Panc1 (cell line): ENCODE data around the gene GSX2. TPM values are rescaled to one million over a fixed set of nuclear protein-coding genes. Genes with fewer than 3 reads are reported as not detected.
"Not testable (repeated sequence)": the region's sequence is repeated elsewhere in the genome, so short reads cannot be mapped to it uniquely, and the experiment has no call there.

Experiments
- ATAC-seq: fragments of 200-7000 bp; cut with Tn5 transposase; 2 replicates; pipeline ENCODE4 v1.9.1; 2020; ENCODE audit warnings: mild to moderate bottlenecking, moderate library complexity
- BruUV-seq: library from RNA; stranded (reverse); fragments of 400-500 nt; replicated peaks from 2 replicates; lab custom pipeline; 2021; lab: Mats Ljungman, UMichigan
- CTCF ChIA-PET: fragments of 300-600 bp; sonication (Branson Sonifier 250); formaldehyde crosslinking; loops from one replicate; lab custom pipeline; 2022; ENCODE audit warnings: antibody characterized with exemption; lab: Charles Lee
- POLR2A ChIA-PET: fragments of 300-600 bp; sonication (Branson Sonifier 250); formaldehyde crosslinking; loops from one replicate; lab custom pipeline; 2022; ENCODE audit warnings: antibody characterized with exemption; lab: Charles Lee
- DNase-seq: peaks from one replicate; pipeline ENCODE4 v3.0.0-alpha.2; 2010; ENCODE audit warnings: low read depth, low spot score
- H3K27ac ChIP-seq: 2 replicates; pipeline ENCODE4 v1.5.1; 2011; ENCODE audit warnings: mild to moderate bottlenecking, low read length, inconsistent platforms
- H3K27me3 ChIP-seq: fragments of 200-500 bp; sonication (Bioruptor generic); 2 replicates; pipeline ENCODE4 v1.6.0; 2014; ENCODE audit warnings: low read length, inconsistent platforms; ENCODE audit not compliant: control insufficient read depth, insufficient read depth
- H3K36me3 ChIP-seq: fragments of 200-500 bp; sonication (Bioruptor generic); 2 replicates; pipeline ENCODE4 v1.5.1; 2014; ENCODE audit warnings: inconsistent platforms, mild to moderate bottlenecking, low read length, moderate library complexity; ENCODE audit not compliant: control insufficient read depth, insufficient read depth
- H3K4me1 ChIP-seq: 2 replicates; pipeline ENCODE4 v1.5.1; 2011; ENCODE audit warnings: inconsistent platforms, mild to moderate bottlenecking, low read length, moderate library complexity; ENCODE audit not compliant: control insufficient read depth, insufficient read depth
- H3K4me3 ChIP-seq, 2 experiments: 2 replicates each; pipeline ENCODE4 v1.5.1; 2011 to 2012; ENCODE audit warnings: low read depth in 2 of 2, low read length in 2 of 2, mild to moderate bottlenecking in 2 of 2, inconsistent platforms in 1 of 2, moderate library complexity in 1 of 2
- H3K9me3 ChIP-seq: fragments of 200-500 bp; sonication (Bioruptor generic); 2 replicates; pipeline ENCODE4 v1.5.1; 2014; ENCODE audit warnings: low read depth, mild to moderate bottlenecking, inconsistent platforms, low read length, moderate library complexity; ENCODE audit not compliant: control insufficient read depth, insufficient read depth
- POLR2AphosphoS5 ChIP-seq: IDR thresholded peaks from 2 replicates; pipeline ENCODE4 v1.6.1; 2012; ENCODE audit warnings: mild to moderate bottlenecking, low read depth, low read length, moderate library complexity
- SIN3A ChIP-seq: IDR thresholded peaks from 2 replicates; pipeline ENCODE4 v1.6.1; 2012; ENCODE audit warnings: low read depth, mild to moderate bottlenecking, low read length, moderate library complexity, borderline replicate concordance; ENCODE audit not compliant: insufficient read depth
- TCF7L2 ChIP-seq: IDR thresholded peaks from 2 replicates; pipeline ENCODE4 v1.6.1; 2011; ENCODE audit warnings: mild to moderate bottlenecking, low read depth, low read length, inconsistent platforms
- in situ Hi-C: cut with HindIII; loops from 2 replicates; pipeline ENCODE4 v1.10.0; 2016; ENCODE audit warnings: low sequenced_read_pairs, low pct_unique_long_range_greater_than_20kb
- intact Hi-C: fragments of 100-400 bp; cut with micrococcal nuclease; formaldehyde crosslinking; loops from one replicate; pipeline ENCODE4 v1.10.0; 2022; ENCODE audit not compliant: unreplicated experiment
- total RNA-seq: library from RNA; stranded (reverse); gene quantifications from one replicate; pipeline ENCODE4 v1.2.1, GENCODE V29; 2021; ENCODE audit not compliant: unreplicated experiment
- TF ChIP-seq, protein P1 (sequence below): fragments of 450-650 bp; IDR thresholded peaks from 2 replicates; pipeline ENCODE4 v1.5.1; 2017; ENCODE audit warnings: mild to moderate bottlenecking
- TF ChIP-seq, protein P2 (sequence below), 2 experiments: IDR thresholded peaks; 2 replicates each; pipeline ENCODE4 v1.6.1; 2011 to 2012; ENCODE audit warnings: low read depth in 2 of 2, control low read depth in 1 of 2, low read length in 1 of 2, mild to moderate bottlenecking in 1 of 2, moderate library complexity in 1 of 2; ENCODE audit not compliant: insufficient read depth in 1 of 2

Gene GSX2
- total RNA-seq, 1 experiment from 2014 or later: not detected

DNA sequence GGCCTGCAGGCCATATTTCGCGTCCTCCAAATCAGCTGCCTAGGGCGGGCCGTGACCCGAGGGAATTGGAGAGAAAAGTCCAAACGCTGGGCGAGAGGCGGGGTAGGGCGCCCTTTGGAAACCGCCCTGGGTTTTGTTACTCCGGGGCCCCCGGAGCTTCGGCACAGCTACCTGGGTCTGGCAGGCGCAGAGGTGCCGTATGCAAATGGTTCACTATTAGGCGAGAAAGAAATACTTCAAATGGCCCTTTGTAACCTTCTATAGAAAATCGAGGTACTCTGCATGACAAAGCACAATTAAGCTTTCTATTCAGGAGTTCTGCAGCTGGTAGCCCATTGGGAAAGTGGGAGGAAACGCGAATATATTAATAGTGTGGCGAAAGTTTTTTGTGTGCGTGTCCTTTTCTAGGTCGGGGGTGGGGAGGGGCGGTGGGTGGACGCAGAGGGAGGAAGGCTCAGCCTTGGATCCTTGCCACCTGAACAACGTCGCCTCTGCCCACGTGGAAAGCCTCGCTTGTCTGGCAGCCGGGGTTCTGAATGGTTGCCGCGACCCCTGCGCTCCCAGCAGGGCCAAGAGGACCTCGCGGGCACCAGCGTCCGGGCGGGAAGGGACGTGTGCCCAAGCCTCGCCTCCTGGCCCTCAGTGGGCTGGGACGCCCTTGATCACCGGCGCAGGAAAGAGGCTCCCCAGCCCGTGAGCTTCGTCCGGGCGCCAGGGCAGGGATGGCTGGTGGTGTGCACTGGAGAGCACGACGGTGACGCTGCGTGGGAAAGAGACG lies 9.5 kb downstream of the GSX2 start:
- ATAC-seq (no peak), DNase-seq (no peak)
- in situ Hi-C loops (no loop called here), intact Hi-C loops (no loop called here)
- H3K4me1 ChIP-seq: no peaks in the 10 kb centered on the region
- no peaks in the 10 kb centered on the region for H3K9me3 ChIP-seq
- TF ChIP-seq, protein P1, sequence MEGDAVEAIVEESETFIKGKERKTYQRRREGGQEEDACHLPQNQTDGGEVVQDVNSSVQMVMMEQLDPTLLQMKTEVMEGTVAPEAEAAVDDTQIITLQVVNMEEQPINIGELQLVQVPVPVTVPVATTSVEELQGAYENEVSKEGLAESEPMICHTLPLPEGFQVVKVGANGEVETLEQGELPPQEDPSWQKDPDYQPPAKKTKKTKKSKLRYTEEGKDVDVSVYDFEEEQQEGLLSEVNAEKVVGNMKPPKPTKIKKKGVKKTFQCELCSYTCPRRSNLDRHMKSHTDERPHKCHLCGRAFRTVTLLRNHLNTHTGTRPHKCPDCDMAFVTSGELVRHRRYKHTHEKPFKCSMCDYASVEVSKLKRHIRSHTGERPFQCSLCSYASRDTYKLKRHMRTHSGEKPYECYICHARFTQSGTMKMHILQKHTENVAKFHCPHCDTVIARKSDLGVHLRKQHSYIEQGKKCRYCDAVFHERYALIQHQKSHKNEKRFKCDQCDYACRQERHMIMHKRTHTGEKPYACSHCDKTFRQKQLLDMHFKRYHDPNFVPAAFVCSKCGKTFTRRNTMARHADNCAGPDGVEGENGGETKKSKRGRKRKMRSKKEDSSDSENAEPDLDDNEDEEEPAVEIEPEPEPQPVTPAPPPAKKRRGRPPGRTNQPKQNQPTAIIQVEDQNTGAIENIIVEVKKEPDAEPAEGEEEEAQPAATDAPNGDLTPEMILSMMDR: no peak
- TF ChIP-seq SIN3A (no peak), POLR2AphosphoS5 (no peak), TCF7L2 (no peak)
- TF ChIP-seq, protein P2, sequence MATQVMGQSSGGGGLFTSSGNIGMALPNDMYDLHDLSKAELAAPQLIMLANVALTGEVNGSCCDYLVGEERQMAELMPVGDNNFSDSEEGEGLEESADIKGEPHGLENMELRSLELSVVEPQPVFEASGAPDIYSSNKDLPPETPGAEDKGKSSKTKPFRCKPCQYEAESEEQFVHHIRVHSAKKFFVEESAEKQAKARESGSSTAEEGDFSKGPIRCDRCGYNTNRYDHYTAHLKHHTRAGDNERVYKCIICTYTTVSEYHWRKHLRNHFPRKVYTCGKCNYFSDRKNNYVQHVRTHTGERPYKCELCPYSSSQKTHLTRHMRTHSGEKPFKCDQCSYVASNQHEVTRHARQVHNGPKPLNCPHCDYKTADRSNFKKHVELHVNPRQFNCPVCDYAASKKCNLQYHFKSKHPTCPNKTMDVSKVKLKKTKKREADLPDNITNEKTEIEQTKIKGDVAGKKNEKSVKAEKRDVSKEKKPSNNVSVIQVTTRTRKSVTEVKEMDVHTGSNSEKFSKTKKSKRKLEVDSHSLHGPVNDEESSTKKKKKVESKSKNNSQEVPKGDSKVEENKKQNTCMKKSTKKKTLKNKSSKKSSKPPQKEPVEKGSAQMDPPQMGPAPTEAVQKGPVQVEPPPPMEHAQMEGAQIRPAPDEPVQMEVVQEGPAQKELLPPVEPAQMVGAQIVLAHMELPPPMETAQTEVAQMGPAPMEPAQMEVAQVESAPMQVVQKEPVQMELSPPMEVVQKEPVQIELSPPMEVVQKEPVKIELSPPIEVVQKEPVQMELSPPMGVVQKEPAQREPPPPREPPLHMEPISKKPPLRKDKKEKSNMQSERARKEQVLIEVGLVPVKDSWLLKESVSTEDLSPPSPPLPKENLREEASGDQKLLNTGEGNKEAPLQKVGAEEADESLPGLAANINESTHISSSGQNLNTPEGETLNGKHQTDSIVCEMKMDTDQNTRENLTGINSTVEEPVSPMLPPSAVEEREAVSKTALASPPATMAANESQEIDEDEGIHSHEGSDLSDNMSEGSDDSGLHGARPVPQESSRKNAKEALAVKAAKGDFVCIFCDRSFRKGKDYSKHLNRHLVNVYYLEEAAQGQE (IDR thresholded peaks at IDR 0.05; ENCODE audit: insufficient read depth in 1 of 2, low read depth in 2 of 2, low read length in 1 of 2): no peak
- H3K36me3 ChIP-seq: no peaks in the 10 kb centered on the region
- no peak overlapping the region for H3K4me3 ChIP-seq
- H3K27ac ChIP-seq: no peak overlapping the region
- BruUV-seq: no TSS peak
- ChIA-PET POLR2A (no interaction called here), CTCF (no interaction called here)
- no peaks in the 10 kb centered on the region for H3K27me3 ChIP-seq

DNA sequence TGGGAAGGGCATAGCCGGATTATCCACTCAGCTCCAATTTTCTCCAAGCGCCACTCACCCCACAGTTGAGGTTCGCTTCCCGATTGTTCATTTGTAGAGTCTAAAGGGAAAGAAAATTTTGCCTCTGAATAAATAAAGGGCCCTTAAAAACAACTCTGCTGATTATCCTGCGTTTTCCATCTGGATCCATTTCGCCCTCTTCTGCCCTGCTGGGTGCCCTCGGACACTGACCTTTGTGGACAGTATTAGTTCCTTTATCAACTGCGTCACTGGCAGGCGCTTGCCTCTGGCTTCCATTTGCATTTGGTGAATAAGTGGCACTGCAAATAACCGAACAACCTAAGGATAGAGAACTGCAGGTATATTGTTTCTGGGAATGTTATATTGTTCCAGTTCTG lies 10.1 kb downstream of the GSX2 start:
- CTCF ChIA-PET: no interaction called here
- H3K27me3 ChIP-seq: no peaks in the 10 kb centered on the region

DNA sequence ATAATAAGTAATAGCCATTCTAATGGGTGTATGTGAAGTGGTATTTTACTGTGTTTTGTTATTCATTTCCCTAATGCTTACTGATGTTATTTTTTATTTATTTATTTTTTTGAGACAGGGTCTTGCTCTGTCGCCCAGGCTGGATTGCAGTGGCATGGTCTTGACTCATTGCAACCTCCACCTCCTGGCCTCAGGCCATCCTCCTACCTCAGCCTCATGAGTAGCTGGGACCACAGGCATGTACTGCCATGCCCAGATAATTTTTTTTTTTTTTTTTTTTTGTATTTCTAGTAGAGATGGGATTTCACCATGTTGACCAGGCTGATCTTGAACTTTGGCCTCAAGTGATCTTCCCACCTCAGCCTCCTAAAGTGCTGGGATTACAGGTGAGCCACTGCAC lies 13.2 kb downstream of the GSX2 start:
- POLR2A ChIA-PET, H3K27me3 ChIP-seq, BruUV-seq, H3K9me3 ChIP-seq, H3K36me3 ChIP-seq, DNase-seq, ATAC-seq, in situ Hi-C loops, H3K4me1 ChIP-seq, H3K4me3 ChIP-seq, CTCF ChIA-PET, H3K27ac ChIP-seq, intact Hi-C loops: not testable (repeated sequence)

More for the DNA sequence above, 10.1 kb downstream of the GSX2 start:
- TF ChIP-seq, protein P2 (IDR thresholded peaks at IDR 0.05; ENCODE audit: insufficient read depth in 1 of 2, low read depth in 2 of 2, low read length in 1 of 2): no peak
- TF ChIP-seq, protein P1: no peak
- no peak for TF ChIP-seq SIN3A
- no peak for TF ChIP-seq TCF7L2
- no peak for TF ChIP-seq POLR2AphosphoS5
- no TSS peak for BruUV-seq
- DNase-seq (no peak), ATAC-seq (no peak)
- intact Hi-C loops (no loop called here), in situ Hi-C loops (no loop called here)
- POLR2A ChIA-PET: no interaction called here
- Histone ChIP-seq H3K4me3 (no peak overlapping the region), H3K36me3 (no peaks in the 10 kb centered on the region), H3K27ac (no peak overlapping the region), H3K9me3 (no peaks in the 10 kb centered on the region), H3K4me1 (no peaks in the 10 kb centered on the region)
